ENCODE data around the gene BMI1. TPM values are rescaled to one million over a fixed set of nuclear protein-coding genes. Genes with fewer than 3 reads are reported as not detected.
"Not testable (repeated sequence)": the region's sequence is repeated elsewhere in the genome, so short reads cannot be mapped to it uniquely, and the experiment has no call there.

The BMI1 gene
- total RNA-seq, 4 donors from 2014 or later = 29.2 to 63.0 (median 42.5) TPM

- H3K4me3 ChIP-seq = no peak overlapping the region
- intact Hi-C loops (cut with DNase I; ENCODE audit: low total_unique reads) = no loop called here
- H3K27me3 ChIP-seq = peaks cover 3% of the 10 kb centered on the region
- 54 to 59% methylated on average over 2 of the region's 2 CpGs for WGBS, 2 donors (ENCODE audit: low coverage in 1 of 2)
- no peaks in the 10 kb centered on the region for H3K4me1 ChIP-seq
- in situ Hi-C loops (cut with MboI; ENCODE audit: low pct_ligation_motif_present in 1 of 4, low pct_unique_long_range_greater_than_20kb in 1 of 4, low sequenced_read_pairs in 3 of 4) = loop anchor here in 1 of 4 donors (25.0 kb wide), 2 partner anchors 293 to 793 kb away; partner anchors contain the start of gene DNAJC1
- no peak for TF ChIP-seq EP300 (IDR thresholded peaks at IDR 0.05; ENCODE audit: low read depth)
- no peak for TF ChIP-seq POLR2AphosphoS5 (IDR thresholded peaks at IDR 0.05)
- TF ChIP-seq POLR2A (IDR thresholded peaks at IDR 0.05) = no peak
- TF ChIP-seq CTCF (IDR thresholded peaks at IDR 0.05) = no peak
- no peak overlapping the region for H3K27ac ChIP-seq
- no peaks in the 10 kb centered on the region for H3K9me3 ChIP-seq
- H3K36me3 ChIP-seq = no peaks in the 10 kb centered on the region
- no peak for DNase-seq
Observed at GRCh38 chr10:22305721-22306120, 15.2 kb upstream of the BMI1 start.

GRCh38 chr10:22308390-22308789 is 12.5 kb upstream of the BMI1 start:
- 56 to 76% methylated on average over 2 of the region's 2 CpGs for WGBS, 2 donors (ENCODE audit: low coverage in 1 of 2)
- no peak overlapping the region for H3K4me3 ChIP-seq
- H3K36me3 ChIP-seq = no peaks in the 10 kb centered on the region
- intact Hi-C loops (cut with DNase I; ENCODE audit: low total_unique reads) = no loop called here
- TF ChIP-seq POLR2AphosphoS5 (IDR thresholded peaks at IDR 0.05) = no peak
- no peak overlapping the region for H3K27ac ChIP-seq
- in situ Hi-C loops (cut with MboI; ENCODE audit: low pct_ligation_motif_present in 1 of 4, low pct_unique_long_range_greater_than_20kb in 1 of 4, low sequenced_read_pairs in 3 of 4) = loop anchor here in 1 of 4 donors (25.0 kb wide), 2 partner anchors 296 to 796 kb away; partner anchors contain the start of gene DNAJC1
- H3K4me1 ChIP-seq = no peaks in the 10 kb centered on the region
- no peak for DNase-seq
- H3K27me3 ChIP-seq = peaks cover 3% of the 10 kb centered on the region
- H3K9me3 ChIP-seq = no peaks in the 10 kb centered on the region

- intact Hi-C loops (cut with DNase I; ENCODE audit: low total_unique reads) (no loop called here), in situ Hi-C loops (cut with MboI; ENCODE audit: low pct_ligation_motif_present in 1 of 4, low pct_unique_long_range_greater_than_20kb in 1 of 4, low sequenced_read_pairs in 3 of 4) (loop anchor here in 1 of 4 donors (25.0 kb wide), 2 partner anchors 297 to 797 kb away; partner anchors contain the start of gene DNAJC1)
- Histone ChIP-seq H3K4me3 (no peak overlapping the region), H3K9me3 (no peaks in the 10 kb centered on the region), H3K27ac (no peak overlapping the region), H3K27me3 (peaks cover 3% of the 10 kb centered on the region), H3K36me3 (no peaks in the 10 kb centered on the region), H3K4me1 (no peaks in the 10 kb centered on the region)
- no peak for TF ChIP-seq POLR2AphosphoS5 (IDR thresholded peaks at IDR 0.05)
- no peak for TF ChIP-seq CTCF (IDR thresholded peaks at IDR 0.05)
- TF ChIP-seq POLR2A (IDR thresholded peaks at IDR 0.05) = no peak
- no peak for TF ChIP-seq EP300 (IDR thresholded peaks at IDR 0.05; ENCODE audit: low read depth)
- WGBS, 2 donors (ENCODE audit: low coverage in 1 of 2) = 90 to 97% methylated on average over 4 of the region's 4 CpGs
- DNase-seq = no peak
Observed at GRCh38 chr10:22309180-22310000, 11.5 kb upstream of the BMI1 start.

DNA sequence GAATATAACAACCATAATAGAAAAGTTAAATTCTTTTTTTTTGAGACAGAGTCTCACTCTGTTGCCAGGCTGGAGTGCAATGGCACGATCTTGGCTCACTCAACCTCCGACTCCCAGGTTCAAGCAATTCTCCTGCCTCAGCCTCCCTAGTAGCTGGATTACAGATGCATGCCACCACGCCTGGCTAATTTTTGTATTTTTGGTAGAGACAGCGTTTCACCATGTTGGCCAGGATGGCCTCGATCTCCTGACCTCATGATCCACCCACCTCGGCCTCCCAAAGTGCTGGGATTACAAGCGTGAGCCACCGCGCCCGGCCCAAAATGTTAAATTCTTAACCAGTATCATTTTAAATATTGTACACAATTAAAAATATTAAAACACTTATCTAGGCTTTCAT is 10.9 kb upstream of the BMI1 start:
- H3K27ac ChIP-seq; H3K4me3 ChIP-seq; H3K36me3 ChIP-seq; intact Hi-C loops (cut with DNase I; ENCODE audit: low total_unique reads); H3K9me3 ChIP-seq; DNase-seq; H3K4me1 ChIP-seq; H3K27me3 ChIP-seq: not testable (repeated sequence)
- in situ Hi-C loops (cut with MboI; ENCODE audit: low pct_ligation_motif_present in 1 of 4, low pct_unique_long_range_greater_than_20kb in 1 of 4, low sequenced_read_pairs in 3 of 4) = loop anchor here in 2 of 4 donors (10.0 to 25.0 kb wide), 4 partner anchors 65 to 798 kb away; partner anchors contain the start of gene DNAJC1 (in 2 of the 2)
- 94 to 96% methylated on average over 7 to 10 of the region's 10 CpGs for WGBS, 2 donors (ENCODE audit: low coverage in 1 of 2)

- no peak for DNase-seq
- in situ Hi-C loops (cut with MboI; ENCODE audit: low pct_ligation_motif_present in 1 of 4, low pct_unique_long_range_greater_than_20kb in 1 of 4, low sequenced_read_pairs in 3 of 4) (loop anchor here in 2 of 4 donors (10.0 to 25.0 kb wide), 4 partner anchors 66 to 799 kb away; partner anchors contain the start of gene DNAJC1 (in 2 of the 2)), intact Hi-C loops (cut with DNase I; ENCODE audit: low total_unique reads) (no loop called here)
- Histone ChIP-seq H3K9me3 (no peaks in the 10 kb centered on the region), H3K27ac (no peak overlapping the region), H3K4me1 (peaks cover 0 to 8% (median 5%) of the 10 kb centered on the region in 4 donors), H3K27me3 (peaks cover 3% of the 10 kb centered on the region), H3K4me3 (no peak overlapping the region), H3K36me3 (no peaks in the 10 kb centered on the region)
- no peak for TF ChIP-seq POLR2AphosphoS5 (IDR thresholded peaks at IDR 0.05)
Observed at GRCh38 chr10:22310928-22311327, 10.0 kb upstream of the BMI1 start.
